H1 (cell line): Measurements from ENCODE around the gene TMEM250. TPM values are rescaled to one million over a fixed set of nuclear protein-coding genes. Genes with fewer than 3 reads are reported as not detected.

Source experiments
- ATF3 ChIP-seq: IDR thresholded peaks from 2 replicates; pipeline ENCODE4 v1.6.1; 2011; ENCODE audit warnings: low read depth, mild to moderate bottlenecking, low read length; ENCODE audit not compliant: insufficient read depth
- BCL11A ChIP-seq, 2 experiments: IDR thresholded peaks; one replicate each; pipeline ENCODE4 v1.6.1; 2011; ENCODE audit warnings: low read depth in 2 of 2, low read length in 2 of 2, mild to moderate bottlenecking in 2 of 2
- CEBPB ChIP-seq: IDR thresholded peaks from 2 replicates; pipeline ENCODE4 v1.6.1; 2012; ENCODE audit warnings: low read depth, low read length
- EP300 ChIP-seq, 2 experiments: IDR thresholded peaks; 1 replicate in 1 of 2; 2 replicates in 1 of 2; pipeline ENCODE4 v1.6.1; 2011 to 2012; ENCODE audit warnings: low read depth in 2 of 2, low read length in 2 of 2, mild to moderate bottlenecking in 2 of 2, borderline replicate concordance in 1 of 2, inconsistent platforms in 1 of 2, moderate library complexity in 1 of 2
- KDM1A ChIP-seq: fragments of 200-600, 300-600 bp; sonication (generic); IDR thresholded peaks from 2 replicates; pipeline ENCODE4 v1.7.1; 2016; ENCODE audit warnings: mild to moderate bottlenecking, low read length, borderline replicate concordance
- MAFK ChIP-seq: IDR thresholded peaks from 2 replicates; pipeline ENCODE4 v1.6.1; 2012; ENCODE audit warnings: low read depth, mild to moderate bottlenecking, improper control_type of control experiment, low read length
- PHF8 ChIP-seq: fragments of 200-600 bp; sonication (generic); conservative IDR thresholded peaks from 2 replicates; pipeline ENCODE4 v1.7.1; 2012; ENCODE audit warnings: low read depth, mild to moderate bottlenecking, inconsistent platforms, low read length, moderate library complexity
- RNF2 ChIP-seq: fragments of 200-900, 300-1000 bp; sonication (generic); IDR thresholded peaks from 2 replicates; pipeline ENCODE4 v1.7.1; 2016; ENCODE audit warnings: borderline replicate concordance, low read depth, mild to moderate bottlenecking, antibody characterized with exemption, low read length; ENCODE audit not compliant: poor library complexity, severe bottlenecking; ENCODE audit errors: missing control alignments
- SIRT6 ChIP-seq: IDR thresholded peaks from one replicate; pipeline ENCODE4 v1.7.1; 2012; ENCODE audit warnings: low read length, inconsistent platforms
- SP2 ChIP-seq: IDR thresholded peaks from 2 replicates; pipeline ENCODE4 v1.6.1; 2012; ENCODE audit warnings: mild to moderate bottlenecking, low read length, inconsistent platforms
- polyA plus RNA-seq, 7 experiments: library from polyadenylated mRNA; depleted of rRNA in 3 of 7; stranded (reverse) in 5 of 7; unstranded in 2 of 7; fragments of >200 nt in 5 of 7; fragments of 200-250 nt in 2 of 7; gene quantifications; 1 replicate in 5 of 7; 2 replicates in 1 of 7; 4 replicates in 1 of 7; pipeline versions ENCODE4 v1.2.1 to v1.2.3, GENCODE V29; 2011 to 2013; ENCODE audit warnings: missing spikeins in 2 of 7, mixed read lengths in 2 of 7
- total RNA-seq: library from RNA; stranded (reverse); fragmentation: NEBNext Ultra II Directional; extraction: Animal tissue kit (Norgen Biotek cat#: 25700); gene quantifications from 2 replicates; pipeline ENCODE4 v1.2.1, GENCODE V29; 2021

Gene TMEM250
- total and polyA plus RNA-seq, 2 of the 8 experiments (the other 6 are each of a cell fraction or from before 2014, with no cell fraction given), result 22.3 to 34.9 TPM

GRCh38 chr9:136118320-136119060 lies at the start of gene TMEM250 (continued):
- TF ChIP-seq KDM1A (no peak), BCL11A (IDR thresholded peaks at IDR 0.05; ENCODE audit: low read depth in 2 of 2, low read length in 2 of 2) (no peak), PHF8 (peak; percentile 51), EP300 (IDR thresholded peaks at IDR 0.05; ENCODE audit: borderline replicate concordance in 1 of 2, low read depth in 2 of 2, low read length in 2 of 2) (no peak), SIRT6 (no peak), RNF2 (no peak), MAFK (no peak), SP2 (no peak), CEBPB (peak; percentile 14; the same call in 1 of the 2 replicates), ATF3 (no peak)
- TF ChIP-seq, all 59 proteins: peak for 21
